ENCODE data around the gene KRTAP10-3.

GRCh38 chr21:44511938-44512275 lies 46.7 kb downstream of the KRTAP10-3 start:
- no peak for TF ChIP-seq POLR2A (IDR thresholded peaks at IDR 0.05)
- TF ChIP-seq CTCF (IDR thresholded peaks at IDR 0.05): no peak
